Parathyroid adenoma (tissue), 2 donors: ENCODE measurements around the gene RAB3A.
A peak's percentile ranks its signal among the peaks of the same experiment; 100 is the strongest.

ENCODE experiments used
- H2AFZ ChIP-seq: fragments of 300-600 bp; sonication (generic); one replicate; pipeline ENCODE4 v1.7.0; 2017; ENCODE audit warnings: antibody characterized with exemption, mild to moderate bottlenecking
- H3K27ac ChIP-seq: fragments of 300-600 bp; sonication (generic); one replicate; pipeline ENCODE4 v1.7.0; 2017
- H3K27me3 ChIP-seq: fragments of 300-600 bp; sonication (generic); one replicate; pipeline ENCODE4 v1.7.0; 2017; ENCODE audit warnings: low read length; ENCODE audit not compliant: control insufficient read depth, insufficient read depth
- H3K36me3 ChIP-seq: fragments of 300-600 bp; sonication (generic); one replicate; pipeline ENCODE4 v1.7.0; 2017; ENCODE audit warnings: low read length; ENCODE audit not compliant: control insufficient read depth, insufficient read depth
- H3K4me1 ChIP-seq: fragments of 300-600 bp; sonication (generic); one replicate; pipeline ENCODE4 v1.7.0; 2017; ENCODE audit warnings: control low read depth
- H3K4me2 ChIP-seq: fragments of 300-600 bp; sonication (generic); one replicate; pipeline ENCODE4 v1.7.0; 2017; ENCODE audit warnings: low read length
- H3K4me3 ChIP-seq: fragments of 300-600 bp; sonication (generic); one replicate; pipeline ENCODE4 v1.7.0; 2017; ENCODE audit warnings: low read depth, low read length
- H3K79me2 ChIP-seq: fragments of 300-600 bp; sonication (generic); one replicate; pipeline ENCODE4 v1.7.0; 2017; ENCODE audit warnings: control low read depth
- H3K9ac ChIP-seq: fragments of 300-600 bp; sonication (generic); one replicate; pipeline ENCODE4 v1.7.0; 2017; ENCODE audit warnings: mild to moderate bottlenecking
- H3K9me3 ChIP-seq: fragments of 300-600 bp; sonication (generic); one replicate; pipeline ENCODE4 v1.7.0; 2017; ENCODE audit warnings: low read length; ENCODE audit not compliant: control insufficient read depth
- TF ChIP-seq, protein P1 (sequence below): fragments of 300-600 bp; sonication (generic); IDR thresholded peaks from one replicate; pipeline ENCODE4 v1.7.0; 2017; ENCODE audit warnings: antibody characterized with exemption, mild to moderate bottlenecking
- donor health status: primary hyperparathyroidism.

The RAB3A gene

DNA sequence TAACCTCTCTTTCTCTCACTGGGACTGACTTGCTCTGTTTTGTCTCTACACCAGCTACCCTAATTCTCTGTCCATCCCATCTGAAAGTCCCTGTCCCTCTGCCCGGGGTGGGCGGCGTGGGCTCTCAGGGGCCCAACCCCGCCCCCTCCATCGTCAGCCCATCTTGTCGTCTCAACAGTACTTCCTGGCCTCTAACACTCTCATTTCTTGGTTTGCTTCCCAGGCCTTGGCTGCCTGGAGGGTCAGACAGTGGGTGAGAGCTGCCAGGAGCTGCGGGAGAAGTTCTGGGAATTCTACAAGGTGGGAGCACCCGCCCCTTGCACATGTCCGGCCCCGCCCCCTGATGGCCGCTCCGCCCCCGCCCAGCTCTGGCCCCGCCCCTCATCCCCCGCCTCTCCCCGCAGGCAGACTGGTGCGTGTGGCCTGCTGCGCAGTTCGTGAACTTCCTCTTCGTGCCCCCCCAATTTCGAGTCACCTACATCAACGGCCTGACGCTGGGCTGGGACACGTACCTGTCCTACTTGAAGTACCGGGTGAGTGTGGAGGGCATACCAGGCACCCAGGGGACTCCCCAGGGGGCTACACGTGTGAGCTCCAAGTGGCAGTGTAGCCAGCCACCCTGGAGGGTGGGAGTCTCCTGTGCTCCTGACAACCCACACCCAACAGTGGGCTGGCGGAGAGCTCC lies 9.1 kb downstream of the RAB3A start:
- H3K4me3 ChIP-seq: peak overlapping the region; percentile 81

DNA sequence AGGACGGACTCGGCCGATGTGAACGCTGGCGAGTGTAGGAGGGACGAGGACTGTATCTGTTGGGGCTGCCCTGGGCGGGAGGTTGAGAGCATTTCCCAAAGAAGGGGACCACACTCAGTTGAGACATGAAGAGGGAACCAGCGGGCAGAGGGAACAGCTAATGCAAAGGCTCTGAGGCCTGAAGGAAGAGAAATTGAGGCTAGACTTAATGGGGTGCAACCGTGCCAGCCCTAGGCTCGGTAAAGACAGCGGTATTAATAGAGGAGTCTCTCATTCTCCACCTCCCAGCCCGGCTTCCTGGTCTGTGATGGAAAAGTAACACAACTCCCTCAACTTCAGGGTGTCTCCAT lies 9.7 kb downstream of the RAB3A start:
- H3K4me3 ChIP-seq: peak overlapping the region; percentile 81

More for the DNA sequence above, 9.1 kb downstream of the RAB3A start:
- H3K27me3 ChIP-seq: no peaks in the 10 kb centered on the region
- no peak overlapping the region for H3K9ac ChIP-seq
- no peaks in the 10 kb centered on the region for H3K36me3 ChIP-seq
- H3K79me2 ChIP-seq: no peaks in the 10 kb centered on the region
- no peak overlapping the region for H3K27ac ChIP-seq
- H3K4me2 ChIP-seq: peak overlapping the region; percentile 90
- H2AFZ ChIP-seq: no peak overlapping the region
- H3K4me1 ChIP-seq: peaks cover 5% of the 10 kb centered on the region
- TF ChIP-seq, protein P1, sequence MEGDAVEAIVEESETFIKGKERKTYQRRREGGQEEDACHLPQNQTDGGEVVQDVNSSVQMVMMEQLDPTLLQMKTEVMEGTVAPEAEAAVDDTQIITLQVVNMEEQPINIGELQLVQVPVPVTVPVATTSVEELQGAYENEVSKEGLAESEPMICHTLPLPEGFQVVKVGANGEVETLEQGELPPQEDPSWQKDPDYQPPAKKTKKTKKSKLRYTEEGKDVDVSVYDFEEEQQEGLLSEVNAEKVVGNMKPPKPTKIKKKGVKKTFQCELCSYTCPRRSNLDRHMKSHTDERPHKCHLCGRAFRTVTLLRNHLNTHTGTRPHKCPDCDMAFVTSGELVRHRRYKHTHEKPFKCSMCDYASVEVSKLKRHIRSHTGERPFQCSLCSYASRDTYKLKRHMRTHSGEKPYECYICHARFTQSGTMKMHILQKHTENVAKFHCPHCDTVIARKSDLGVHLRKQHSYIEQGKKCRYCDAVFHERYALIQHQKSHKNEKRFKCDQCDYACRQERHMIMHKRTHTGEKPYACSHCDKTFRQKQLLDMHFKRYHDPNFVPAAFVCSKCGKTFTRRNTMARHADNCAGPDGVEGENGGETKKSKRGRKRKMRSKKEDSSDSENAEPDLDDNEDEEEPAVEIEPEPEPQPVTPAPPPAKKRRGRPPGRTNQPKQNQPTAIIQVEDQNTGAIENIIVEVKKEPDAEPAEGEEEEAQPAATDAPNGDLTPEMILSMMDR: no peak
- H3K9me3 ChIP-seq: no peaks in the 10 kb centered on the region

DNA sequence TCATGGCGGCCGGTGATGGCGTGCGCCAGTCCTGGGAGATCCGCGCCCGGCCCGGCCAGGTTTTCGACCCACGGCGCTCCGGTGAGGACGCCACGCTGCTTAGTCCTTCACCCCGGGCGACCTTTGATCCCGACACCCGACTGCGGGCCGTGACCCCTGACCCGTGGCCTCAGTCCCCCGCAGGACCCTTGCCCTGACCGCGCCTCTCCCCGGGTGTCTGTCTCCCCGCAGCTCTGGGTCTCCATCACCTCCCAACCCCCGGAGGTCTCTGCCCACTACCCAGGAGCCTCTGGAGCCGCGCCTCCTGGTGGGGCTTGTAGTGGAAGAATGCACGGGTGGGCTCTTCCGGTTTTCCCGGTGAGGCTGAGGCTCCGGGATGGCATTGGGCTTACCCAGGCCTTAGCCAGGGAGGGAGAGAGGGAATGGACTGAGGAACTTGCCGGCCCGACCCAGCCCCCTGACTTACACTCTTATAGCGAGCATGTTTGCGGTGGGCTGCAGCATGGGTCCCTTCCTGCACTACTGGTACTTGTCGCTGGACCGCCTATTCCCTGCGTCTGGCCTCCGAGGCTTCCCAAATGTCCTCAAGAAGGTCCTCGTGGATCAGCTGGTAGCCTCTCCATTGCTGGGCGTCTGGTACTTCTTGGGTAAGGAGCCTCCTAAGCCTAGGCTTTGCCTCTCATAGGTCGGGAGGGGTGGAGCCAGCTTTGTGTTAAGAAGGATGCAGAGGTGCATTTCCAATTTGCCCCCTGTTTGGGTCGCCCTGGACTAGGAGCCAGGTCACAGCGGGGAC lies 10.3 kb downstream of the RAB3A start:
- peak overlapping the region; percentile 90 for H3K4me2 ChIP-seq
- H3K79me2 ChIP-seq: no peaks in the 10 kb centered on the region
- peak overlapping the region; percentile 81 for H3K4me3 ChIP-seq
- TF ChIP-seq, protein P1: no peak
- H3K36me3 ChIP-seq: no peaks in the 10 kb centered on the region
- peak overlapping the region; percentile 91 for H2AFZ ChIP-seq
- H3K27ac ChIP-seq: peak overlapping the region; percentile 61
- no peaks in the 10 kb centered on the region for H3K9me3 ChIP-seq
- peak overlapping the region; percentile 49 for H3K9ac ChIP-seq
- peaks cover 5% of the 10 kb centered on the region for H3K4me1 ChIP-seq
- H3K27me3 ChIP-seq: no peaks in the 10 kb centered on the region

More for the DNA sequence above, 9.7 kb downstream of the RAB3A start:
- H3K27me3 ChIP-seq: no peaks in the 10 kb centered on the region
- no peaks in the 10 kb centered on the region for H3K79me2 ChIP-seq
- H3K4me2 ChIP-seq: peak overlapping the region; percentile 90
- no peak overlapping the region for H2AFZ ChIP-seq
- TF ChIP-seq, protein P1: no peak
- no peak overlapping the region for H3K27ac ChIP-seq
- H3K36me3 ChIP-seq: no peaks in the 10 kb centered on the region
- H3K9ac ChIP-seq: no peak overlapping the region
- no peaks in the 10 kb centered on the region for H3K9me3 ChIP-seq
- peaks cover 5% of the 10 kb centered on the region for H3K4me1 ChIP-seq

DNA sequence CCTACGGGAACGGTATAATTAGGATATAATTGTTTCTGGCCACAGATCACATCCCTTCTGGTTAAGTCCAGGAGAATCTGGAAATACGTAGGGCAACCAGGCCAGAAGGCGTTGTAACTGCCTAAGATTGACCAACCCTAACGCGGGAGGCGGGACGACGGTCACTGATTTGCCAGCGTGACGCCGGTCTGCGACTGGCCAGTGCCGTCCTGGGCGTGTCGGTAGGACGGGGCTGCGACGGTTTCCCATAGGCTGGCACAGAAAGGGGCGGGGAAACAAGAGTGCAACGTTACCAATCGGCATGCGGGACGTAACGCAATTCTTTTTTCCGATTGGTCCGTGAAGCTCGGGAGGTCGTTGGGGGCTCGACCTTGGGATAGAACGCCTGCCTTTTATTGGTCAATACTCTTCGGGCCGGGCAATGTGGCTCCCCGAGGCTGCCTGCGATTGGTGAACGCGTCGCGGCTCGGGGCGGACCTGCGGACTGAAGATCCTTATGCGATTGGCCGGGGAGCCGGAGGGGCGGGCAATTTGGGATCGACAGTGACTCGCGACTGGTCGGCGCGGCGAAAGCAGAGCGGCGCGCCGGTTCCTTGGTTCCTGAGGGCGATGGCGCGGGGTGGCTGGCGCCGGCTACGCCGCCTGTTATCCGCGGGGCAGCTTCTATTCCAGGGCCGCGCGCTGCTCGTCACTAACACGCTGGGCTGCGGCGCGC lies 11.0 kb downstream of the RAB3A start, which contains the start of gene MPV17L2:
MPV17L2 (plus strand) TSS at position 546 of the 715 bp plus-strand sequence; CDS start at position 610, 64 bp downstream.
- Histone ChIP-seq H3K4me2 (peak within 1 kb of the TSS; percentile 90), H3K4me3 (peak within 1 kb of the TSS; percentile 81)
- TF ChIP-seq, protein P1: no peak

More for the DNA sequence above, 11.0 kb downstream of the RAB3A start, which contains the start of gene MPV17L2:
- H3K4me1 ChIP-seq: peaks cover 5% of the 10 kb centered on the region
- no peaks in the 10 kb centered on the region for H3K36me3 ChIP-seq
- H3K27ac ChIP-seq: peak within 1 kb of the TSS; percentile 99
- H3K27me3 ChIP-seq: no peaks in the 10 kb centered on the region
- H3K9me3 ChIP-seq: no peaks in the 10 kb centered on the region
- H3K9ac ChIP-seq: peak within 1 kb of the TSS; percentile 64
- H2AFZ ChIP-seq: peak within 1 kb of the TSS; percentile 91
- H3K79me2 ChIP-seq: no peaks in the 10 kb centered on the region
